Esophagus squamous epithelium (tissue), 4 donors: ENCODE data around the gene ICA1.

ENCODE experiments used
- CTCF ChIP-seq, 6 experiments: fragments of 450-650 bp in 4 of 6; fragments of 200-600 bp in 2 of 6; sonication (generic) in 2 of 6; IDR thresholded peaks; one replicate each; pipeline ENCODE4 v1.5.1; 2016 to 2019; ENCODE audit warnings: antibody characterized with exemption in 6 of 6, mild to moderate bottlenecking in 4 of 6, moderate library complexity in 4 of 6
- POLR2A ChIP-seq, 4 donors: fragments of 450-650 bp; IDR thresholded peaks; one replicate each; pipeline ENCODE4 v1.6.1; 2017; ENCODE audit warnings: antibody characterized with exemption in 4 of 4, mild to moderate bottlenecking in 4 of 4, moderate library complexity in 3 of 4

GRCh38 chr7:8160250-8160649 lies 101.7 kb downstream of the ICA1 start:
- TF ChIP-seq POLR2A (IDR thresholded peaks at IDR 0.05), result no peak
- TF ChIP-seq CTCF (IDR thresholded peaks at IDR 0.05), result no peak
